CD4-positive, alpha-beta T cell treated with Interleukin-4 for 1 hour (primary cell): ENCODE results near the gene PNMA8C.
A peak's percentile ranks its signal among the peaks of the same experiment; 100 is the strongest.

Experiments
- DNase-seq, 2 donors: peaks; one replicate each; pipeline ENCODE4 v3.0.0-alpha.2; 2020 to 2022

Gene PNMA8C

GRCh38 chr19:46386996-46387712, 41.6 kb downstream of the PNMA8C start:
- DNase-seq: peak in 1 of 2 donors; percentile 7

GRCh38 chr19:46386151-46386550, 42.6 kb downstream of the PNMA8C start:
- DNase-seq: no peak

GRCh38 chr19:46385636-46386035, 43.1 kb downstream of the PNMA8C start:
- DNase-seq: no peak

- DNase-seq: peak in 1 of 2 donors; percentile 7
These were observed 44.3 kb downstream of the PNMA8C start for GRCh38 chr19:46384396-46384795.

- peak in 1 of 2 donors; percentile 1 for DNase-seq
These were observed 44.9 kb downstream of the PNMA8C start for GRCh38 chr19:46383846-46384245.

- DNase-seq: no peak
These were observed 45.4 kb downstream of the PNMA8C start for GRCh38 chr19:46383171-46383815.

GRCh38 chr19:46381756-46382345, 46.9 kb downstream of the PNMA8C start:
- DNase-seq: no peak

GRCh38 chr19:46381346-46381745, 47.4 kb downstream of the PNMA8C start:
- DNase-seq: no peak

GRCh38 chr19:46380690-46381089, 48.0 kb downstream of the PNMA8C start:
- DNase-seq: no peak

GRCh38 chr19:46378268-46378667, 50.5 kb downstream of the PNMA8C start:
- no peak for DNase-seq

GRCh38 chr19:46376241-46377153, 52.2 kb downstream of the PNMA8C start:
- DNase-seq: peak in 1 of 2 donors; percentile 6

- peak in 1 of 2 donors; percentile 5 for DNase-seq
These were observed 53.2 kb downstream of the PNMA8C start for GRCh38 chr19:46375476-46376067.
